Hematopoietic multipotent progenitor cell treated with erythropoietin and hydrocortisone succinate and interleukin-3 and kit ligand, for 4 days (in vitro differentiated cells): Measurements from ENCODE around the gene IQCE.
"Not testable (repeated sequence)": the region's sequence is repeated elsewhere in the genome, so short reads cannot be mapped to it uniquely, and the experiment has no call there.

Source experiments
- DNase-seq: peaks from one replicate; pipeline ENCODE4 v3.0.0-alpha.2; 2015

The IQCE gene

GRCh38 chr7:2521341-2521745 is 37.4 kb upstream of the IQCE start:
- no peak for DNase-seq

- DNase-seq: peak; percentile 86
These were observed 36.7 kb upstream of the IQCE start for GRCh38 chr7:2521952-2522591.

- no peak for DNase-seq
These were observed 35.9 kb upstream of the IQCE start for GRCh38 chr7:2522780-2523433.

GRCh38 chr7:2523461-2523936 is 35.3 kb upstream of the IQCE start:
- DNase-seq: peak; percentile 38

GRCh38 chr7:2523941-2524807 is 34.6 kb upstream of the IQCE start:
- DNase-seq: peak; percentile 71

- no peak for DNase-seq
These were observed 33.7 kb upstream of the IQCE start for GRCh38 chr7:2524808-2525657.

GRCh38 chr7:2525658-2526630 is 32.8 kb upstream of the IQCE start:
- peak; percentile 41 for DNase-seq

GRCh38 chr7:2526659-2527504 is 31.9 kb upstream of the IQCE start:
- no peak for DNase-seq

GRCh38 chr7:2527505-2528467 is 31.0 kb upstream of the IQCE start:
- DNase-seq: peak; percentile 78

- DNase-seq: no peak
These were observed 30.2 kb upstream of the IQCE start for GRCh38 chr7:2528481-2529095.

- peak; percentile 87 for DNase-seq
These were observed 29.4 kb upstream of the IQCE start for GRCh38 chr7:2529161-2530070.

- DNase-seq: peak; percentile 91
These were observed 28.4 kb upstream of the IQCE start for GRCh38 chr7:2530071-2530987.

GRCh38 chr7:2530994-2531795 is 27.6 kb upstream of the IQCE start:
- not testable (repeated sequence) for DNase-seq

- not testable (repeated sequence) for DNase-seq
These were observed 27.0 kb upstream of the IQCE start for GRCh38 chr7:2531796-2532110.

GRCh38 chr7:2532199-2532772 is 26.5 kb upstream of the IQCE start:
- not testable (repeated sequence) for DNase-seq
